Measurements from ENCODE around the gene HIF3A.
"Not testable (repeated sequence)": the region's sequence is repeated elsewhere in the genome, so short reads cannot be mapped to it uniquely, and the experiment has no call there.

HIF3A gene

GRCh38 chr19:46291829-46292228 lies 5.0 kb upstream of the HIF3A start:
- no peak for DNase-seq (ENCODE audit: low read depth in 2 of 2)

GRCh38 chr19:46294494-46294893 lies 2.3 kb upstream of the HIF3A start:
- DNase-seq (ENCODE audit: low read depth in 2 of 2), result no peak

- DNase-seq (ENCODE audit: low read depth in 2 of 2), result no peak
Measured at GRCh38 chr19:46295401-46296201, 1.2 kb upstream of the HIF3A start.

- no peak for DNase-seq (ENCODE audit: low read depth in 2 of 2)
Measured at GRCh38 chr19:46296202-46296480, 701 bp upstream of the HIF3A start.

- no peak for DNase-seq (ENCODE audit: low read depth in 2 of 2)
Measured at GRCh38 chr19:46297700-46298478, 1.0 kb downstream of the HIF3A start.

- no peak for DNase-seq (ENCODE audit: low read depth in 2 of 2)
Measured at GRCh38 chr19:46298479-46299003, 1.7 kb downstream of the HIF3A start.

- DNase-seq (ENCODE audit: low read depth in 2 of 2), result no peak
Measured at GRCh38 chr19:46299004-46299509, 2.2 kb downstream of the HIF3A start.

- DNase-seq (ENCODE audit: low read depth in 2 of 2), result no peak
Measured at GRCh38 chr19:46299695-46300094, 2.9 kb downstream of the HIF3A start.

GRCh38 chr19:46303322-46303690 lies 6.5 kb downstream of the HIF3A start:
- no peak for DNase-seq (ENCODE audit: low read depth in 2 of 2)

- peak in 1 of 2 donors; percentile 12 for DNase-seq (ENCODE audit: low read depth in 2 of 2)
Measured at GRCh38 chr19:46303691-46304397, 7.0 kb downstream of the HIF3A start.

GRCh38 chr19:46306501-46306900 lies 9.7 kb downstream of the HIF3A start:
- DNase-seq (ENCODE audit: low read depth in 2 of 2), result no peak

GRCh38 chr19:46308510-46308909 lies 11.7 kb downstream of the HIF3A start:
- no peak for DNase-seq (ENCODE audit: low read depth in 2 of 2)

- no peak for DNase-seq (ENCODE audit: low read depth in 2 of 2)
Measured at GRCh38 chr19:46309056-46309455, 12.2 kb downstream of the HIF3A start.

- no peak for DNase-seq (ENCODE audit: low read depth in 2 of 2)
Measured at GRCh38 chr19:46311444-46311843, 14.6 kb downstream of the HIF3A start.

GRCh38 chr19:46313540-46314469 lies 17.0 kb downstream of the HIF3A start:
- not testable (repeated sequence) for DNase-seq (ENCODE audit: low read depth in 2 of 2)

- no peak for DNase-seq (ENCODE audit: low read depth in 2 of 2)
Measured at GRCh38 chr19:46317339-46317738, 20.5 kb downstream of the HIF3A start.

- DNase-seq (ENCODE audit: low read depth in 2 of 2), result no peak
Measured at GRCh38 chr19:46319613-46320012, 22.8 kb downstream of the HIF3A start.

GRCh38 chr19:46320559-46320958 lies 23.7 kb downstream of the HIF3A start:
- no peak for DNase-seq (ENCODE audit: low read depth in 2 of 2)

- no peak for DNase-seq (ENCODE audit: low read depth in 2 of 2)
Measured at GRCh38 chr19:46321653-46322052, 24.8 kb downstream of the HIF3A start.

- DNase-seq (ENCODE audit: low read depth in 2 of 2), result not testable (repeated sequence)
Measured at GRCh38 chr19:46323227-46323626, 26.4 kb downstream of the HIF3A start.

- no peak for DNase-seq (ENCODE audit: low read depth in 2 of 2)
Measured at GRCh38 chr19:46324277-46324676, 27.4 kb downstream of the HIF3A start.
